Panc1 (cell line): ENCODE results near the gene RPS28. TPM values are rescaled to one million over a fixed set of nuclear protein-coding genes. Genes with fewer than 3 reads are reported as not detected.

ENCODE experiments used
- ATAC-seq: fragments of 200-7000 bp; cut with Tn5 transposase; 2 replicates; pipeline ENCODE4 v1.9.1; 2020; ENCODE audit warnings: mild to moderate bottlenecking, moderate library complexity
- BruUV-seq: library from RNA; stranded (reverse); fragments of 400-500 nt; replicated peaks from 2 replicates; lab custom pipeline; 2021; lab: Mats Ljungman, UMichigan
- CTCF ChIA-PET: fragments of 300-600 bp; sonication (Branson Sonifier 250); formaldehyde crosslinking; loops from one replicate; lab custom pipeline; 2022; ENCODE audit warnings: antibody characterized with exemption; lab: Charles Lee
- POLR2A ChIA-PET: fragments of 300-600 bp; sonication (Branson Sonifier 250); formaldehyde crosslinking; loops from one replicate; lab custom pipeline; 2022; ENCODE audit warnings: antibody characterized with exemption; lab: Charles Lee
- DNase-seq: peaks from one replicate; pipeline ENCODE4 v3.0.0-alpha.2; 2010; ENCODE audit warnings: low read depth, low spot score
- H3K27ac ChIP-seq: 2 replicates; pipeline ENCODE4 v1.5.1; 2011; ENCODE audit warnings: mild to moderate bottlenecking, low read length, inconsistent platforms
- H3K27me3 ChIP-seq: fragments of 200-500 bp; sonication (Bioruptor generic); 2 replicates; pipeline ENCODE4 v1.6.0; 2014; ENCODE audit warnings: low read length, inconsistent platforms; ENCODE audit not compliant: control insufficient read depth, insufficient read depth
- H3K36me3 ChIP-seq: fragments of 200-500 bp; sonication (Bioruptor generic); 2 replicates; pipeline ENCODE4 v1.5.1; 2014; ENCODE audit warnings: inconsistent platforms, mild to moderate bottlenecking, low read length, moderate library complexity; ENCODE audit not compliant: control insufficient read depth, insufficient read depth
- H3K4me1 ChIP-seq: 2 replicates; pipeline ENCODE4 v1.5.1; 2011; ENCODE audit warnings: inconsistent platforms, mild to moderate bottlenecking, low read length, moderate library complexity; ENCODE audit not compliant: control insufficient read depth, insufficient read depth
- H3K4me3 ChIP-seq, 2 experiments: 2 replicates each; pipeline ENCODE4 v1.5.1; 2011 to 2012; ENCODE audit warnings: low read depth in 2 of 2, low read length in 2 of 2, mild to moderate bottlenecking in 2 of 2, inconsistent platforms in 1 of 2, moderate library complexity in 1 of 2
- H3K9me3 ChIP-seq: fragments of 200-500 bp; sonication (Bioruptor generic); 2 replicates; pipeline ENCODE4 v1.5.1; 2014; ENCODE audit warnings: low read depth, mild to moderate bottlenecking, inconsistent platforms, low read length, moderate library complexity; ENCODE audit not compliant: control insufficient read depth, insufficient read depth
- CTCF ChIP-seq: fragments of 450-650 bp; IDR thresholded peaks from 2 replicates; pipeline ENCODE4 v1.5.1; 2017; ENCODE audit warnings: mild to moderate bottlenecking
- POLR2AphosphoS5 ChIP-seq: IDR thresholded peaks from 2 replicates; pipeline ENCODE4 v1.6.1; 2012; ENCODE audit warnings: mild to moderate bottlenecking, low read depth, low read length, moderate library complexity
- SIN3A ChIP-seq: IDR thresholded peaks from 2 replicates; pipeline ENCODE4 v1.6.1; 2012; ENCODE audit warnings: low read depth, mild to moderate bottlenecking, low read length, moderate library complexity, borderline replicate concordance; ENCODE audit not compliant: insufficient read depth
- TCF7L2 ChIP-seq: IDR thresholded peaks from 2 replicates; pipeline ENCODE4 v1.6.1; 2011; ENCODE audit warnings: mild to moderate bottlenecking, low read depth, low read length, inconsistent platforms
- in situ Hi-C: cut with HindIII; loops from 2 replicates; pipeline ENCODE4 v1.10.0; 2016; ENCODE audit warnings: low sequenced_read_pairs, low pct_unique_long_range_greater_than_20kb
- intact Hi-C: fragments of 100-400 bp; cut with micrococcal nuclease; formaldehyde crosslinking; loops from one replicate; pipeline ENCODE4 v1.10.0; 2022; ENCODE audit not compliant: unreplicated experiment
- total RNA-seq: library from RNA; stranded (reverse); gene quantifications from one replicate; pipeline ENCODE4 v1.2.1, GENCODE V29; 2021; ENCODE audit not compliant: unreplicated experiment
- TF ChIP-seq, protein P1 (sequence below), 2 experiments: IDR thresholded peaks; 2 replicates each; pipeline ENCODE4 v1.6.1; 2011 to 2012; ENCODE audit warnings: low read depth in 2 of 2, control low read depth in 1 of 2, low read length in 1 of 2, mild to moderate bottlenecking in 1 of 2, moderate library complexity in 1 of 2; ENCODE audit not compliant: insufficient read depth in 1 of 2

RPS28 gene
- total RNA-seq, 1 experiment from 2014 or later = 1,096 TPM

DNA sequence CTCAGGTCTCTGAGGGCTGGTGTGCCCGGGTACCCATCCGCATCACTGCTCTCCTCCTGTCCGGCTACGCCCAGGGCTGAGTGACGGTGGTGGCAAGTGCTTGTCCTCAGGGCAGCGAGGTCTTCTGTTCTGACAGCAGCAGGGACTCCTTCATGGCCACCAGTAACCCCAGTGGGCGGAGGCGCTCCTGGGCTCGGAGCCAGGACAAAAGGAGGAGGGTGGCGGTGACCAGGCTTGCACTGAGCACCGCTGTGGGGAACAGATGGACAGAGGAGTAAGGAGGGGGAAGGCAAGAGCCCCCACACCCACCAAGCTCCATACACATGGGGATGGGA, 19.0 kb upstream of the RPS28 start:
- H3K27ac ChIP-seq = no peak overlapping the region
- DNase-seq (no peak), ATAC-seq (no peak; the same call in 1 of the 2 replicates)
- in situ Hi-C loops = no loop called here
- H3K4me1 ChIP-seq = peaks cover 9% of the 10 kb centered on the region
- H3K27me3 ChIP-seq = no peaks in the 10 kb centered on the region
- H3K36me3 ChIP-seq = no peaks in the 10 kb centered on the region; the same call in 1 of the 2 replicates
- no peaks in the 10 kb centered on the region for H3K9me3 ChIP-seq
- no peak overlapping the region for H3K4me3 ChIP-seq
- no TSS peak for BruUV-seq
- intact Hi-C loops = no loop called here
- CTCF ChIA-PET = no interaction called here
- POLR2A ChIA-PET = no interaction called here
- no peak for TF ChIP-seq TCF7L2
- TF ChIP-seq, protein P1, sequence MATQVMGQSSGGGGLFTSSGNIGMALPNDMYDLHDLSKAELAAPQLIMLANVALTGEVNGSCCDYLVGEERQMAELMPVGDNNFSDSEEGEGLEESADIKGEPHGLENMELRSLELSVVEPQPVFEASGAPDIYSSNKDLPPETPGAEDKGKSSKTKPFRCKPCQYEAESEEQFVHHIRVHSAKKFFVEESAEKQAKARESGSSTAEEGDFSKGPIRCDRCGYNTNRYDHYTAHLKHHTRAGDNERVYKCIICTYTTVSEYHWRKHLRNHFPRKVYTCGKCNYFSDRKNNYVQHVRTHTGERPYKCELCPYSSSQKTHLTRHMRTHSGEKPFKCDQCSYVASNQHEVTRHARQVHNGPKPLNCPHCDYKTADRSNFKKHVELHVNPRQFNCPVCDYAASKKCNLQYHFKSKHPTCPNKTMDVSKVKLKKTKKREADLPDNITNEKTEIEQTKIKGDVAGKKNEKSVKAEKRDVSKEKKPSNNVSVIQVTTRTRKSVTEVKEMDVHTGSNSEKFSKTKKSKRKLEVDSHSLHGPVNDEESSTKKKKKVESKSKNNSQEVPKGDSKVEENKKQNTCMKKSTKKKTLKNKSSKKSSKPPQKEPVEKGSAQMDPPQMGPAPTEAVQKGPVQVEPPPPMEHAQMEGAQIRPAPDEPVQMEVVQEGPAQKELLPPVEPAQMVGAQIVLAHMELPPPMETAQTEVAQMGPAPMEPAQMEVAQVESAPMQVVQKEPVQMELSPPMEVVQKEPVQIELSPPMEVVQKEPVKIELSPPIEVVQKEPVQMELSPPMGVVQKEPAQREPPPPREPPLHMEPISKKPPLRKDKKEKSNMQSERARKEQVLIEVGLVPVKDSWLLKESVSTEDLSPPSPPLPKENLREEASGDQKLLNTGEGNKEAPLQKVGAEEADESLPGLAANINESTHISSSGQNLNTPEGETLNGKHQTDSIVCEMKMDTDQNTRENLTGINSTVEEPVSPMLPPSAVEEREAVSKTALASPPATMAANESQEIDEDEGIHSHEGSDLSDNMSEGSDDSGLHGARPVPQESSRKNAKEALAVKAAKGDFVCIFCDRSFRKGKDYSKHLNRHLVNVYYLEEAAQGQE (IDR thresholded peaks at IDR 0.05; ENCODE audit: insufficient read depth in 1 of 2, low read depth in 2 of 2, low read length in 1 of 2) = no peak
- no peak for TF ChIP-seq CTCF
- TF ChIP-seq POLR2AphosphoS5 = no peak
- no peak for TF ChIP-seq SIN3A

- in situ Hi-C loops = no loop called here
- H3K27me3 ChIP-seq = no peaks in the 10 kb centered on the region
- POLR2A ChIA-PET = no interaction called here
- no peak overlapping the region for H3K27ac ChIP-seq
- intact Hi-C loops = no loop called here
- ATAC-seq (no peak), DNase-seq (no peak)
- H3K4me1 ChIP-seq = peaks cover 9% of the 10 kb centered on the region
- H3K36me3 ChIP-seq = no peaks in the 10 kb centered on the region; the same call in 1 of the 2 replicates
- no TSS peak for BruUV-seq
- H3K4me3 ChIP-seq = no peak overlapping the region
- CTCF ChIA-PET = interaction anchor here (0.7 kb wide), 1 partner anchor 19 kb away, joined by 8 read pairs; no protein-coding TSS in a partner anchor
- TF ChIP-seq, protein P1 (IDR thresholded peaks at IDR 0.05; ENCODE audit: insufficient read depth in 1 of 2, low read depth in 2 of 2, low read length in 1 of 2) = no peak
- TF ChIP-seq TCF7L2 = no peak
- TF ChIP-seq POLR2AphosphoS5 = no peak
- no peak for TF ChIP-seq SIN3A
- no peak for TF ChIP-seq CTCF
- H3K9me3 ChIP-seq = no peaks in the 10 kb centered on the region
Observed at GRCh38 chr19:8302734-8303133, 18.6 kb upstream of the RPS28 start.
